GM12873 (cell line): ENCODE measurements around the gene WNT5B.

Source experiments
- CTCF ChIP-seq: IDR thresholded peaks from 2 replicates; pipeline ENCODE4 v1.5.1; 2012; ENCODE audit warnings: low read depth, mild to moderate bottlenecking, moderate library complexity, low read length, control low read depth; ENCODE audit not compliant: insufficient read depth; ENCODE audit errors: missing control alignments

Gene WNT5B

GRCh38 chr12:1691123-1692007 is 62.3 kb downstream of the WNT5B start:
- no peak for TF ChIP-seq CTCF

GRCh38 chr12:1692226-1692625 is 63.2 kb downstream of the WNT5B start:
- TF ChIP-seq CTCF: no peak

GRCh38 chr12:1692895-1693610 is 64.0 kb downstream of the WNT5B start:
- no peak for TF ChIP-seq CTCF

- TF ChIP-seq CTCF: no peak
Observed at GRCh38 chr12:1695886-1696670, 67.0 kb downstream of the WNT5B start.

- TF ChIP-seq CTCF: no peak
Observed at GRCh38 chr12:1696800-1697199, 67.8 kb downstream of the WNT5B start.
